Body of pancreas (tissue), 4 donors: ENCODE data around the gene SLC1A2. TPM values are rescaled to one million over a fixed set of nuclear protein-coding genes. Genes with fewer than 3 reads are reported as not detected.

Experiments
- ATAC-seq: fragments of 150-250 bp; one replicate; pipeline ENCODE4 v1.9.1; 2016
- DNase-seq, 4 donors: peaks; one replicate each; pipeline ENCODE4 v3.0.0-alpha.2; 2019
- H3K27ac ChIP-seq, 4 donors: fragments of 200-600 bp; sonication (generic); 1 replicate in 3 of 4; 2 replicates in 1 of 4; pipeline versions ENCODE4 v1.5.1 to v1.6.1; 2016 to 2019; ENCODE audit warnings: mild to moderate bottlenecking in 1 of 4, mixed read lengths in 1 of 4, moderate library complexity in 1 of 4
- H3K27me3 ChIP-seq, 2 donors: fragments of 200-600 bp; sonication (generic); one replicate each; pipeline ENCODE4 v1.6.0; 2016; ENCODE audit warnings: mild to moderate bottlenecking in 1 of 2
- H3K36me3 ChIP-seq, 2 donors: fragments of 200-600 bp; sonication (generic); replicated peaks in 1 of 2; 2 replicates each; pipeline ENCODE4 v1.5.1; 2016; ENCODE audit warnings: low read depth in 2 of 2; ENCODE audit not compliant: insufficient read depth in 1 of 2
- H3K4me1 ChIP-seq: fragments of 200-600 bp; sonication (generic); one replicate; pipeline ENCODE4 v1.6.0; 2016
- H3K4me3 ChIP-seq, 2 donors: fragments of 200-600 bp; sonication (generic); 1 replicate in 1 of 2; 2 replicates in 1 of 2; pipeline ENCODE4 v1.5.1; 2016 to 2019
- H3K9me3 ChIP-seq, 3 donors: fragments of 200-600 bp; sonication (generic); 1 replicate in 2 of 3; 2 replicates in 1 of 3; pipeline ENCODE4 v1.5.1; 2016
- CTCF ChIP-seq, 7 experiments: fragments of 450-650 bp in 4 of 7; fragments of 200-600 bp in 3 of 7; sonication (generic) in 3 of 7; IDR thresholded peaks; one replicate each; pipeline ENCODE4 v1.5.1; 2016 to 2019; ENCODE audit warnings: antibody characterized with exemption in 7 of 7
- POLR2A ChIP-seq, 3 donors: fragments of 450-650 bp; IDR thresholded peaks; one replicate each; pipeline ENCODE4 v1.6.1; 2016; ENCODE audit warnings: antibody characterized with exemption in 3 of 3, mild to moderate bottlenecking in 2 of 3
- WGBS, 2 donors: methylation state at CpG; one replicate each; pipeline ENCODE4 v1.1.5; 2017; 5-methylcytosine and 5-hydroxymethylcytosine counted together
- intact Hi-C: fragments of 100-400 bp; cut with DNase I; formaldehyde crosslinking; loops from one replicate; pipeline ENCODE4 v1.15.1; 2023
- total RNA-seq, 2 donors: library from RNA; depleted of rRNA; stranded (reverse); fragments of >200 nt; gene quantifications; one replicate each; pipeline ENCODE4 v1.1.0, GENCODE V29; 2016

SLC1A2 gene
- total RNA-seq, 2 donors from 2014 or later = 23.1 to 73.7 TPM

- intact Hi-C loops = no loop called here
- no peak for DNase-seq
- Histone ChIP-seq H3K36me3 (no peaks in the 10 kb centered on the region), H3K27me3 (no peaks in the 10 kb centered on the region), H3K9me3 (no peaks in the 10 kb centered on the region), H3K4me3 (no peak overlapping the region), H3K27ac (no peak overlapping the region), H3K4me1 (peaks cover 26% of the 10 kb centered on the region)
- no peak for TF ChIP-seq POLR2A (IDR thresholded peaks at IDR 0.05)
- TF ChIP-seq CTCF (IDR thresholded peaks at IDR 0.05) = no peak
- no peak for ATAC-seq
- WGBS, 2 donors = 92 to 100% methylated on average over 4 of the region's 4 CpGs
These were observed 69.5 kb downstream of the SLC1A2 start for GRCh38 chr11:35349897-35350296.

GRCh38 chr11:35348898-35349687, 70.3 kb downstream of the SLC1A2 start:
- intact Hi-C loops = no loop called here
- TF ChIP-seq CTCF (IDR thresholded peaks at IDR 0.05) = no peak
- no peak for TF ChIP-seq POLR2A (IDR thresholded peaks at IDR 0.05)
- H3K27ac ChIP-seq = no peak overlapping the region
- H3K9me3 ChIP-seq = no peaks in the 10 kb centered on the region
- 82 to 94% methylated on average over 10 of the region's 10 CpGs for WGBS, 2 donors
- ATAC-seq (no peak), DNase-seq (no peak)
- H3K4me3 ChIP-seq = no peak overlapping the region
- no peaks in the 10 kb centered on the region for H3K27me3 ChIP-seq
- H3K36me3 ChIP-seq = no peaks in the 10 kb centered on the region
- H3K4me1 ChIP-seq = peaks cover 26% of the 10 kb centered on the region

GRCh38 chr11:35347921-35348331, 71.4 kb downstream of the SLC1A2 start:
- TF ChIP-seq POLR2A (IDR thresholded peaks at IDR 0.05) (no peak), CTCF (IDR thresholded peaks at IDR 0.05) (no peak)
- Histone ChIP-seq H3K27me3 (no peaks in the 10 kb centered on the region), H3K4me3 (no peak overlapping the region), H3K27ac (no peak overlapping the region), H3K36me3 (no peaks in the 10 kb centered on the region), H3K4me1 (peaks cover 26% of the 10 kb centered on the region), H3K9me3 (no peaks in the 10 kb centered on the region)
- intact Hi-C loops = no loop called here
- no peak for DNase-seq
- no peak for ATAC-seq
- 91 to 100% methylated on average over 1 of the region's 1 CpG for WGBS, 2 donors

GRCh38 chr11:35347173-35347878, 72.0 kb downstream of the SLC1A2 start:
- WGBS, 2 donors = 69 to 76% methylated on average over 6 of the region's 6 CpGs
- intact Hi-C loops = no loop called here
- no peak overlapping the region for H3K27ac ChIP-seq
- no peaks in the 10 kb centered on the region for H3K36me3 ChIP-seq
- H3K4me1 ChIP-seq = peaks cover 22% of the 10 kb centered on the region
- no peak for ATAC-seq
- no peaks in the 10 kb centered on the region for H3K9me3 ChIP-seq
- H3K27me3 ChIP-seq = no peaks in the 10 kb centered on the region
- DNase-seq = no peak
- TF ChIP-seq CTCF (IDR thresholded peaks at IDR 0.05) = no peak
- no peak for TF ChIP-seq POLR2A (IDR thresholded peaks at IDR 0.05)
- H3K4me3 ChIP-seq = no peak overlapping the region
